Stimulated activated CD8-positive, alpha-beta memory T cell treated with anti-CD3 and anti-CD28 coated beads, Interleukin-7, amount 100 ng/mL, for 1 hour (primary cell): ENCODE measurements around the gene SIK3.

Experiments used
- DNase-seq, 2 donors: peaks; one replicate each; pipeline ENCODE4 v3.0.0-alpha.2; 2020; ENCODE audit warnings: low read depth in 2 of 2

Gene SIK3

DNA sequence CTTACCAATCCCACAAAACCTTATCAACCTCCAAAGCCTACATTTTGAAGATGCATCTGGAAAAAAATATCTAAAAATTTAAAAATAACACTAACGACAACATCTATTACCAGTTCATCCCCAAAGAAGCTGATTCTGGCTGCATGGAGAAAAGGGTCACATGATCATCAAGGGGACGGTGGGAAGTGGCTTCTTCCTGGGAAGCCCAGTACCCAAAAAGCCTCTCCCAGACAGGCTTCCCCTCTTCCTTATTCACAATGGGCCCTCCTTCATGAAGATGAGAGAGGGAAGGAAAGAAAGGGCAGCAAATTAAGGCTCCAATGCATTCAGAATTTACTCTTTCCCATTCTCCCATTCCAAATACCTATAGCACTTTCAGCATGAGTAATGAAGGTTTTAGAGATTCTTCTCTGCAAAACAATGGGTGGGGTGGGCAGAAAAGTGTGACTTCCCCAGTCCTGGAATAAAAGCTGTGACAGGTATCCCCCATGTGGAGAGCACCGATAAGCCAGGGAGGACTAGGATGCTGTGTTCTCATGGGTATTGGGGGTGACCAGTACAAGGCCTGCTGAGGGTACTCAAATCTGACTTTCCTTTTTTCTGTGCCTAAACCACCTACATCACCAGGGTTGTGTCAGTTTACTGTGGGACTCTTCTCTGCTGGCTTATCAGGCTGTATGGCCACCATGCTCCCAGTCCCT is 88.2 kb downstream of the SIK3 start:
- DNase-seq, result no peak

DNA sequence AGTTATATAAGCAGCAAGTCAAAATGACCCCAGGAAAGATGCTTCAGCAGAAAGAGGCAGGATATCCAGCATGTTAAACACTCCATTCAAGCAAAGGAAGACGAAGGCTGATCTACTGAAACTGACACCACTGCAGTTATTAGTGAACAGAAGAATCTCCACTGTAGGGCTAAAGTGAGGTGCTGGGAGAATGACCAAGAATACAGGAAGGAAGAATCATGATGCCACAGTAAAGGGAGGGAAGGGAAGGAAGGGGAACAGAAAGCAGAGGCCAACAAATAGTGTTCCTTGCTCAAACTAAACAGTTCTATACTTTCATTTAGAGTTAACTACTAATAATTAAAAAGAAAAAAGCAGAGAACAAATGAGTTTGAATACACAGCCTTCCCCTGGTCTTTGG is 92.5 kb downstream of the SIK3 start:
- DNase-seq, result no peak

DNA sequence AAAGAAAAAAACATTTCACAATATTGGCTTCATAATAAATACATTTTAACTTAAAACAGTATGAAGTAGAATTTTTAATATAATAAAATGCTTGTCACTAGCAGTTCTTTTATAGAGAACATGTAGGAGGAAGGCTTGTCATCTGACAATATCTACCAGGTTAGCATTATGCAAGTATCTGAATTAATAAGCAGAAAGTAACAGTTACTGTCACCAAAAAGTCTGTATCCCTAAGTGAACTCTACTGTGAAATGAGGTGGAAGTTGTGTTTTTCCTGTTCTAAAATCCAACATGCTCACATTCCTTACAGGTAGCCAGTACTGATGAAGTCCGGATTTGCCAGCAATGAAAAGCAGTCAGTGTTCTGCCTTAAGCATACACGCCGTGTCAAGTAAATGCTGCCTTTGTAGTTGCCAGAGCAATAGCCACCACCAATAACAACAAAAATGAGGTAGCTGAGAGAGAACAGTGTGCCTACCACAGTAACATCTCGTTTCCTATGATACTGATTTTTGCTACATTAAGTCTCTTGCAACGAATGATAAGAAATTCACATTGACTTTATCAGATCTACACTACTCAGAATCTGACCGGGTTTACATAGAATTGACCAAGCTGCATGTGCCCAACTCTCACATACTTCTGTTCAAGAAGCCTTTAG is 95.5 kb downstream of the SIK3 start:
- no peak for DNase-seq

DNA sequence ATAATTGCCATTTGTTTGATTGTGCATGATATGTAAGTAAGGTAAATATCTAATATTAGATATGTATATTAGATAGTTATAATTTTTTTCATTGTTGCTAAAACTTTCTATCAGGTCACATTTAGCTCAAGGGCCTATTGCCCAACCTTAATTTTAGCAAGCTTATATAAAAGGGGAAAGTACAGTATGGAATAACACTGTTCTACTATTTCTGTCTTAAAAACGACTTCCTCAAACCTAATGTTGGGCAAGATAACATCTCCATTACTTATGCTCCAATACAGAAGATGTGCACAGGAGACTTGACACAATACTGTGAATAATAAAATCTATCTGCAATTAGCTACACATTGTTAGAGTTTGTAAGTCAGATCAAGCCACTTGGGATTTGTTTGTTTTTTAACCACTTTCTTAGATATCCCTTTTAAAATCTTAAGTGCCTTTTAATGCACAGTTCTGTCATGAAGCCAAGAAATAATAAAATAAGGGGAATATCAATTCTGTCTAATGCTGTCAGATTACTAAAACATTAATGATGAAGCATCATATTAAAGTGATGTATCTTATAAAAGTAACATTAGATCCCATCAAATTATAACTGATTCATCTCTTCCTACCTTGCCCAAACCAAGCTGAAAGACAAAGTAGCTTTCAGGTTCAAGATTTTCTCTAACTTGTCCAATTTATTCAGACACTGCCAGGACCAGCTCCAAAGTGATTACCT is 98.1 kb downstream of the SIK3 start:
- no peak for DNase-seq

DNA sequence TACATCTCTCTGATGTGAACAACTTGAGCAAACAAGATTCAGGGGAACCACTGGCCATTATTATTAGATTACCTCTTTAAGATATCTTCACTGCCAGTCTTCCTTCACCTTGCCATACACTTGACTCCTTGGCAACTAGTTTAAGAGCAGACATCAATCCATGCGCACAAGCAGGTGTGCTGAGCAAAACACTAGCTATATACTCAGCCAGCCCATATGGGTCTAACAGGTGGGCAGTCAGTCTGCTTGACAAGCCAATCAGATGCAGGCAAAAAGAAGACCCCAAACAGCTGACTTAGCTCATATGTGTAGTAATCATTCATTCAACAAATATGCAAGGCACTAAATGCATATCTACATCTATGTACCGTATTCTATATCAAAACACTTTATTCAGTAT is 101.2 kb downstream of the SIK3 start:
- DNase-seq, result no peak

DNA sequence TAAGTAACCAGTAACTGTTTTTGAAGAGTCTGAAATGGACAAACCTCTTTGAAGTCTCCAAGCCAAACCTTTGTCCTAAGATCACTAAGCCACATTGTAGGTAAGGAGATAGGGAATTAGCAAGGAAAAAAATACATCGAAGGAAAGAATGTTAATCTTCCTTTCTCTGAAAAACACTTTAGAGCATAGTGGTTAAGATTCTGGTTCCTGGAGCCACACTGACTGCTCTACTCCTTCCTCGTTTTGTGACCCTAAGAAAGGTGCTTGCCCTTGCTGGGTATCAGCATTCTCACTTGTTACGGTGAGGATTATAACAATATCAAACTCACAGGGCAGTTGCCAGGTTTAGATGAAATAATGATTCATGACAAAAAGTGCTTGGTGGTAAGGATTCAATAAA is 104.0 kb downstream of the SIK3 start:
- no peak for DNase-seq

DNA sequence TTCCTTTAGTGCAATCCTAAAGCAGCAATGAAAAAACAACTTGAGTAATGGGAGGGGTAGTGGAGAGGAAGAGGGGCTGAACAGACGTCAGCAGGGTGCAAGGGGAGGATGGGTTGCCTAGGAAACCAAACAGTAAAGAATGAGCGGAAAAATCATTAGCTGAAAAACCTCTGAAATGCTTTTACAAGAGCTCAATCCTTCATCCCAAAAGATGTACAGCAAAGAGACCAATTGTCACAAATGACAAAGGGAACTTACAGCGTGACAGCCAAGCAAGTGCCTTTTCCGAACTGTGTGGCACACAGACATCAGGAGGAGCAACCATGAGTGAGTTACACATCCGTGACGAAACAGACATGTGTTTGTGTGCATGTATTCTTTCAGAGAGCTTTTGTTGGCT is 104.6 kb downstream of the SIK3 start:
- no peak for DNase-seq

DNA sequence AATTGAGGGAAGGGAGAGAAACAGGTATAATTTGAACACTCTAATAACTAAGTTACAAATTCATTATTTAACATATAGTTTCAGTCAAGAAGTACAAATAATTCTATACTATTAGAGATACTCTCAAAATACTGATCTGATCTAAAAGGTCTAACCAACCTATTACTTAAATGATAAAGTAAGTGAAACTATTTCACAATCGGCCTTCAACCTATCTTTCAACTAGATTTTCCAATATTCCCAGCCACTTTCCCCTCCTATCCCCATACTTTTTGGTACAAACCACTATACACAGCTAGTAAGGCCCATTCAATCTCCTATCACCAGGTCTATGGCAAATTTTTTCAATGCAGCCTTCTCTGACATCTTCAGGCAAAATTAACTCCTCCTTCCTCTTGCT is 106.7 kb downstream of the SIK3 start:
- DNase-seq, result no peak

DNA sequence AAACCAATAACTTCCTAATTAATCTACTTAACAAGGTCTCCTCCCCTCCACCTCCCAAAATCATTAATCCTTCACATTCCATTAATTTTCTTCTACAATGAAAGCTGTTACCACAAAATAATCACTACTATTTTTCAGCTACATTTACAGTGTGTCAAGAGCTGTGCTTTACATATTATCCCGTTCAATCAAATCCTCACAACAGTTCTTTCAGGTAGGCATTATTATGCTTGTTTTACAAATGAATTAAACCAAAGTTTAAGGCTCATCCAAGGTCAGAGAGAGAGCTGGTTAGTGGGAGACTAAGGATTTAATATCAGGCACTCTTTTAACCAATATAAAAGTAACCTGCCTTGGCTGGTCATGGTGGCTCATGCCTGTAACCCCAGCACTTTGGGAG is 107.4 kb downstream of the SIK3 start:
- no peak for DNase-seq

DNA sequence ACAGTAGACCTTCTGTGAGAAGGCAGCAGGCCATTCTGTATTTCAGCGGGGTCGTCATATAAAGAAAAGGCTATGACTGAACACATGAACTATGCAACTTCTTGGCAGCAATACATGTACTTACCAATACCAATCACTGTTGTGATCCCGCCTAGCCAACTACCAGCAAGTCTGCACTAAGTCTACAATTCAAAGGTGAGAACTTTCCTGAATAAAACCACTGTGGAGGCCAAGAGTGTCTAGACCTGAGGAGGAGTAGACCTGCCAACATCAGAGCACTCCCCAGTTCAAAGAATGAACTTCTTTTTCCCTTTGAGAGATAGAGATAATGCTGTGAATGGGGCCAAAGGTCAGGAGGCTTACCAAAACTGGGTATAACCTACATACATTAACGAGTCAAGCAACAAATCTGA is 108.2 kb downstream of the SIK3 start:
- no peak for DNase-seq

DNA sequence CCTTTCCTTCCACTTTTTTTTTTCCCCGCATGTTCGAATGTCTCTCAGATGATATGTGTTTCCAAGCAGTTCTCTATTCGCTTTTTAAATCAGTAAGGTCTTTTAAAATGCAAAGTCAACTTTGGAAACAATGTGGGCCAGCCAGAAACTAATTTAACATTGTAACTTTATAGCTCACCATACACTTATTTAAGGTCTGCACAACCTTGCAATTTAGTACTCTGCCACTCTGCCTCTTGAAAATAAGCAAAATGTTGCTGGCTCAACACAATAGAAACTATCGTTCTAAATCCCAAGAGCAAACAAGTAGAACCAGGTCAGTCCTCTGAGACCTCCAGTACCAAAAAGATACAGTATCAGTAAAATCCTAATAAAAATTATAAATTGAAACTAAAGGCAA is 109.0 kb downstream of the SIK3 start:
- no peak for DNase-seq

DNA sequence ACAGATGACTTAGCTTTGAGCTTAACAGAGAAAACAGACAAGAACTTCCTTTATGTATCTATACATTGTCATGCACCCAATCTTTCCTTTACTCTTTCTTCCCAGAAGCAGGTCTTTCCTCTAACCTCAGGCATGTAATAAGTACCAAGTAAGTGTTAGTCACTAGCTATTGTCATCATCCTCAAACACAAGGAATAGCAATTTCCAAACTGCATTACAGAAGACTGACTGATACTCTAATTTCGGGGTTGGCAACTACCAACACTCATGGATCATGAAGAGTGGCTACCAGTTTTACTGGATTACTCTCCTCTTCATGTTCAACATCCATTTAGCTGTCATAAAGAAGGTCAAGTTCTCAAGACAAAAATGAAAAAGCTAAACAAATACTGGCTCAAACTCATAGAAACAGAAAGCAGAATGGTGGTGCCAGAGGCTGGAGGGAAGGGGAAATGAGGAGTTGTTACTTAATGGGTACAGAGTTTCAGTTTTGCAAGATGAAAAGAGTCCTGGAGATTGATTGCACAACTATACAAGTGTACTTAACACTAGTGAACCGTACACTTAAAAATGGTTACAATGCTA is 111.6 kb downstream of the SIK3 start:
- DNase-seq, result no peak

DNA sequence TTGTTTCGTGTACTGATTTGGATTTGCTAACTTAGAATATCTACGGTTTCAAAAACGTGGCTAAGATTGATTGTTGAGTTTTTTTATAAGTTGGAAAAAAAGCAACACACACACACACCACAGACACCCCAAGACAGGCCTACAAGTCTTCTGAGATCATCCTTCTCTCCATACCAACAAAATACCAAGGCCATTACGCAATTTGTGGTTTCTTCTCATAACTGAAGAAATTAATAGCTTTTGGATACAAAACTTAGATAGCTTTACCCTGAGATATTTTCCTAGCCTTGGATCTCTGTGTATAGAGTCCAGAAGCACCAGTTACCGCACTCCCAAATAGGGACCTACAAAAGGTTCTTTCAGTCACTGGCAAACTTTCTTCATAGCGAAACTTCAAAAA is 113.6 kb downstream of the SIK3 start:
- no peak for DNase-seq

DNA sequence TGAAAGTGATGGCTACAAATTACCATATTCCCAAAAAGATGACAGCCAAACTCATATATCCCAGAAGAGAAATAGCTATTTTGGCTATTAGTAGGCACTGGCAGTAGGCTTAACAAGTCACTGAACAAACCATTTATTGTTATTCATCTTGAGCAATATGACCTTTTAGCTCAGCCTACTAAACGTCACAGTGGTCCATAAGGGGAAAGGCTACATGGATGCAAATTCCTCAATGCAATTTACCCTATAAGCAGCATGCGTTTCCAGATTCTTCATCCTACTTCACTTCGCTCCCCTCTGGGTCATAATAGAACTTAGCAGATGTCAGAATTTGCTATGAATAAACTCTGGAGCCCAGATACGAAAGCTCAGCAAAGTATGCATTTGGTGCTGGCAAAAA is 114.0 kb downstream of the SIK3 start:
- no peak for DNase-seq

DNA sequence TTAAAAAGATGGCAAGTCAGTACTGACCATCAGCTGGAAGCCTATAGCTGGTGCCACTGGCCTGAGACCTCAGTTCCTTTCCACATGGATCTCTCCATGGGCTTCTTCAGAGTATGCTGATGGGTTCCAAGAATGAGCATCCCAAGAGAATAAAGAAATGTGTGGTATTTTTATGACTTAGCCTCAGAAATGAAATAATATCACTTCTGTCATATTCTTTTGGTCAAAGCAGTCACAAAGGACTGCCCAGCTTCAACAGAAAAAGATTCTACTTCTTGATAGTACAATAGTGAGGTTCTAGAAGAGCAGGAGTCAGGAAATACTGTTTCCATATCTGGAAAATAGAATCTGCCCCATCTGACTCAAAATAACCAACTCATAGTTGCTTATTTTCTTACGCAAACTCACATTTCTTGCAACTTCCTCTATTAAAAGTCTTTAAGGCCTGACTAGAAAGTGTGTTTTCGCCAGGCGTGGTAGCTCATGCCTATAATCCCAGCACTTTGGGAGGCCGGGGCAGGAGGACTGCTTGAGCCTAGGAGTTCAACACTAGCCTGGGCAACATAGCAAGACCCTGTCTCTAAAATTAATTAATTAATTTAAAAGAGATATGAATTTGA is 116.9 kb downstream of the SIK3 start:
- no peak for DNase-seq

DNA sequence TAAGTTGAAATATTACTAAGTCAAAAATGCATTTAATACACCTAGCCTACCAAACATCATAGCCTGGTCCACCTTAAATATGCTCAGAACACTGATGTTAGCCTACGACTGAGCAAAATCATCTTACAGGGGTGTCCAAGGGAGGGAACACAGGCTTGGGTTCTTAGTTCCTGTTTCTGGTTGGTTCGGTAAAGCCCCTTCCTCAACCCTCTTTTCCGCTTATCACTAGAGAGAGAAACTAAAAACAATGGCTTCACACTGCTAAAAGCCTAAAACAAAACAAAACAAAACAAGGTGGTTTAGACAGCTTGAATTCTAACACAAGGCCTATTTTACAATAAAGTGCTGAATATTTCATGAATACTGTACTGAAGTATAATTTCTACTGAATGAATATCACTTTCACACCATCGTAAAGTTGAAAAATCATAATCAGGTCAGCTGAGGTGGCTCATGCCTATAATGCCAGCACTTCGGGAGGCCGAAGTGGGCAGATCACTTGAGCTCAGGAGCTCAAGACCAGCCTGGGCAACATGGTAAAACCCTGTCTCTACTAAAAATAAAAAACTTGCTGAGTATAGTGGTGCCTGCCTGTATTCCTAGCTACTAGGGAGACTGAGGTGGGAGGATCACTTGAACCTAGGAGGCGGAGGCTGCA is 118.0 kb downstream of the SIK3 start:
- no peak for DNase-seq

DNA sequence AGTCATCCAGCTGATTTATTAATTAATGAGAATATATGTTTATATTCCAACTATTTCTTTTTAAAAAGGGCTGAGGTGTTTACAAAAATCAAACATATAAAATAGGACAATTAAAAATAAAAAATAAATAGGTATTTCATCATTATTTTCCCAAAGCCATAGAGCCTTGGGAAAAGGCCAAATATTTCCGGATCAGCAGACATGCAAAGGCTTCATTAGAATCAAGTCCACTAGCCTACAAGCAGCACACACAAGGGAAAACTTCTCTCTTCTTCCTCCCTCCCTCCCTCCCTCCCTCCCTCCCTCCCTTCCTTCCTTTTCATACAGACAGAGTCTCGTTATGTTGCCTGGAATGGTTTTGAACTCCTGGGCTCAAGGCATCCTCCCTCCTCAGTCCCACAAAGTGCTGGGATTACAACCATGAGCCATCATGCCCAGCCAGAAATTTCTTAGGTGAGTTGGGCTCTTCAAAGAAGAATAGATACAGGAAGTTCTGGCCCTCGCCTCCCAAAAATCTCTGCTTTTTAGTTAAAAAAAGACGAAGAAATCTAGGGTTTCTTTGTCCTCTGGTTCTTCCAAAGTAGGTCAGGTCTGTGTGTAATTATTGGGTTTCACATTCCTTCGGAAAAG is 121.2 kb downstream of the SIK3 start:
- no peak for DNase-seq

DNA sequence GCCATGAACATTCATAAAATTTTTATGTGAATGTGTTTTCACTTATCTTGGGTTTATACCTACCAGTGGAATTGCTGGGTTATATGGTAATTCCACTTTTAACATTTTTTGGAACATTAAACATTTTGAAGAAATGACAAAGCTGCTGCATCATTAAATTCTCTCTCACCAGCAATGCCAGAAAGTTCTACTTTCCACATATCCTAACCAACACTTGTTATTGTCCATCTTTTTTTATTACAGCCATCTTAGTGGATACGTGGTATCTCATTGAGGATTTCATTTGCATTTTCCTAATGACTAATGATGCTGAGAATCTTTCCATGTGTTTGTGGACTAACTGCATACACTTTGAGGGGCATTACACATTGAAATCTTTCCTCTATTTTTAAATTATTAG is 122.6 kb downstream of the SIK3 start:
- no peak for DNase-seq

DNA sequence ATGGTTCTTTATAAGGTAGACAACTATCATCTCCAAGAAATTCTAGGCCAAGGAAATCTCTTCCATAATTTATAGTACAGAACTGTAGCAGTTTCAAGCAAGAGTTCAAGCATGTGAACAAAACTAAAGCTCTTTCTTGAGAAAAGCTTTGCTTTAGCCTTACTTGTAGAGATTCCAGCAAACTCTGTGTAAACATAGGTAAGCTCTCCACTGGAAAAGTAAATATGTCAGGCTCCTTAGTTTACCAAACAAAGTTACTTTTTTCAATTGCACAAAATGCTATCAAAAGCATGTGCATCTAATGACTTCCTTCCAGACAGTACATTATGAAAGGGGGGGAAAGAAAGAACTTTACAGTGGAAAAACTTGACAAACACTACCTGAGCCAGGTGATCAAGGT is 125.0 kb downstream of the SIK3 start:
- no peak for DNase-seq

DNA sequence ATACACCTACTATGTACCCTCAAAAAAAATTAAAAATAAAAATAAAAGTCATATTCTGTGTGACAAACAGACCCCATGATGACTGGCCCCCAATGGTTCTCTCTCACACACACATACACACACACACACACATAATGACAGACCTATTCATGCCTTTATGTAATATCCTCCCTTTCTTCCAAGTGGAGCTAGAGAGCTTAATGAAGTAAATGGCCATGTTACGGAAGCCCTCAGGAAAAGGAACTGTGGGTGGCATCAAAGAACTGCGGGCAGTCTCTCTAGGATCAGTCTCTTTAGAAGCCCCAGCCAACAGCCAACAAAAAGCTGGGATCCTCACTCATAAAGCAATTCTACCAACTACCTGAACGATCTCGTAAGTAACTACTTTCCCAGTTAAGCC is 125.5 kb downstream of the SIK3 start:
- no peak for DNase-seq
